ENCODE measurements around the gene TRANK1. TPM values are rescaled to one million over a fixed set of nuclear protein-coding genes. Genes with fewer than 3 reads are reported as not detected.

Gene TRANK1
- total RNA-seq, 1 experiment from 2014 or later: 10.3 TPM

- intact Hi-C loops (cut with micrococcal nuclease; ENCODE audit: unreplicated experiment): no loop called here
- no peaks in the 10 kb centered on the region for H3K4me1 Mint-ChIP-seq (ENCODE audit: low read depth, unreplicated experiment)
- DNase-seq: no peak
- no TSS peak for BruUV-seq (replicated peaks)
- H3K36me3 Mint-ChIP-seq (ENCODE audit: insufficient read depth, unreplicated experiment): no peaks in the 10 kb centered on the region
- CTCF ChIA-PET: no interaction called here
- no peak overlapping the region for H3K27ac Mint-ChIP-seq (ENCODE audit: unreplicated experiment)
- peaks cover 4% of the 10 kb centered on the region for H3K9me3 Mint-ChIP-seq (ENCODE audit: low read depth, unreplicated experiment)
- TF ChIP-seq CTCF (IDR thresholded peaks at IDR 0.05; ENCODE audit: unreplicated experiment): no peak
- H3K4me3 Mint-ChIP-seq (ENCODE audit: low read depth, unreplicated experiment): no peak overlapping the region
- no peaks in the 10 kb centered on the region for H3K27me3 Mint-ChIP-seq (ENCODE audit: unreplicated experiment)
Observed at GRCh38 chr3:36840453-36840921, 104.4 kb downstream of the TRANK1 start.

DNA sequence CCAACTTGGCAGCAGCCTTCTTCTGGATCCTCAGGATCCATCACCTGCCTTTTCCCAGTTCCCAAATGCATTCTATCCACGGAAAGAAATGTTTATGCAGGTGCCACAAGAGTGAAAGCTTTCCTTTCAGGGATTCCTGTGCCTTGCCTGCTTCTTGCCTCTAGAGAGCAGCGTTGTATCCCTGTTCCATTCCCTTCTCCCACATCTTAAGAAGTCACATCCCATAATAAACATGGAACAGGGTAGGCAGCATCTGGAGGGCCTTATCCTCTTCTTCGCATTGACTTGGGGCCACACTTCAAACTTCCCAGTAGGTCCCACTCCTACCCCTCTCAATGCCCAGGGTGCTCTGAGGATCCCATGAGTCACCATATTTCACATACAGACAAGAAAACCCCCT lies 107.8 kb downstream of the TRANK1 start:
- H3K9me3 Mint-ChIP-seq (ENCODE audit: low read depth, unreplicated experiment): peaks cover 4% of the 10 kb centered on the region
- CTCF ChIA-PET: no interaction called here
- H3K27me3 Mint-ChIP-seq (ENCODE audit: unreplicated experiment): no peaks in the 10 kb centered on the region
- no peak overlapping the region for H3K27ac Mint-ChIP-seq (ENCODE audit: unreplicated experiment)
- no peaks in the 10 kb centered on the region for H3K4me1 Mint-ChIP-seq (ENCODE audit: low read depth, unreplicated experiment)
- BruUV-seq (replicated peaks): no TSS peak
- H3K4me3 Mint-ChIP-seq (ENCODE audit: low read depth, unreplicated experiment): no peak overlapping the region
- intact Hi-C loops (cut with micrococcal nuclease; ENCODE audit: unreplicated experiment): no loop called here
- TF ChIP-seq CTCF (IDR thresholded peaks at IDR 0.05; ENCODE audit: unreplicated experiment): no peak
- H3K36me3 Mint-ChIP-seq (ENCODE audit: insufficient read depth, unreplicated experiment): no peaks in the 10 kb centered on the region
- DNase-seq: no peak

- no peak overlapping the region for H3K27ac Mint-ChIP-seq (ENCODE audit: unreplicated experiment)
- peaks cover 12% of the 10 kb centered on the region for H3K27me3 Mint-ChIP-seq (ENCODE audit: unreplicated experiment)
- intact Hi-C loops (cut with micrococcal nuclease; ENCODE audit: unreplicated experiment): no loop called here
- peaks cover 2% of the 10 kb centered on the region for H3K9me3 Mint-ChIP-seq (ENCODE audit: low read depth, unreplicated experiment)
- H3K36me3 Mint-ChIP-seq (ENCODE audit: insufficient read depth, unreplicated experiment): no peaks in the 10 kb centered on the region
- no peaks in the 10 kb centered on the region for H3K4me1 Mint-ChIP-seq (ENCODE audit: low read depth, unreplicated experiment)
- no peak for DNase-seq
- BruUV-seq (replicated peaks): no TSS peak
- CTCF ChIA-PET: no interaction called here
- no peak overlapping the region for H3K4me3 Mint-ChIP-seq (ENCODE audit: low read depth, unreplicated experiment)
- TF ChIP-seq CTCF (IDR thresholded peaks at IDR 0.05; ENCODE audit: unreplicated experiment): no peak
Observed at GRCh38 chr3:36833160-36833814, 111.6 kb downstream of the TRANK1 start.

DNA sequence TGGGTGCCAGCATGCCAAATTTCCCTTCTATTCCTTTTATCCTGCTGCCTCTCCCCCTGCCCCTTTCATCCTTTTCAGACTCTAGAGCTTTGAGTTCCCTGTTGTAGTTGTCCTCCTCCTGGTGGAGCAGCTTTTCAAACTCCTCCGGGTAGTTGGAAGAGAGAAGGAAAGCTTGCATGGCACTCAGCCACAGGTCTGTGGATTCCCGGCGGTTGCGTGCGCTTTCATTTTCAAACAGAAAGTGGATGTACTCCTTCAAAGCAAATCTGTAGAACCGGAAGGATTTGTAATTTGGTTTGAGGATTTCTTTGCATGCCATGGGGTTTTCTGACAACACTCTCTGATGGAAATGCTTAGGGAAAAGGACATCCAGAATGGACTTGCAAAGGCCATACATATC lies 112.4 kb downstream of the TRANK1 start:
- peaks cover 12% of the 10 kb centered on the region for H3K27me3 Mint-ChIP-seq (ENCODE audit: unreplicated experiment)
- CTCF ChIA-PET: no interaction called here
- no peak overlapping the region for H3K4me3 Mint-ChIP-seq (ENCODE audit: low read depth, unreplicated experiment)
- no TSS peak for BruUV-seq (replicated peaks)
- H3K9me3 Mint-ChIP-seq (ENCODE audit: low read depth, unreplicated experiment): peaks cover 2% of the 10 kb centered on the region
- no peak for TF ChIP-seq CTCF (IDR thresholded peaks at IDR 0.05; ENCODE audit: unreplicated experiment)
- intact Hi-C loops (cut with micrococcal nuclease; ENCODE audit: unreplicated experiment): no loop called here
- H3K27ac Mint-ChIP-seq (ENCODE audit: unreplicated experiment): no peak overlapping the region
- H3K36me3 Mint-ChIP-seq (ENCODE audit: insufficient read depth, unreplicated experiment): no peaks in the 10 kb centered on the region
- no peak for DNase-seq
- no peaks in the 10 kb centered on the region for H3K4me1 Mint-ChIP-seq (ENCODE audit: low read depth, unreplicated experiment)
